LNCAP (cell line): Measurements from ENCODE around the gene PLCL1.

ENCODE experiments used
- CTCF ChIP-seq: fragments of 450-650 bp; IDR thresholded peaks from 2 replicates; pipeline ENCODE4 v1.5.1; 2017; ENCODE audit warnings: mild to moderate bottlenecking

Gene PLCL1

DNA sequence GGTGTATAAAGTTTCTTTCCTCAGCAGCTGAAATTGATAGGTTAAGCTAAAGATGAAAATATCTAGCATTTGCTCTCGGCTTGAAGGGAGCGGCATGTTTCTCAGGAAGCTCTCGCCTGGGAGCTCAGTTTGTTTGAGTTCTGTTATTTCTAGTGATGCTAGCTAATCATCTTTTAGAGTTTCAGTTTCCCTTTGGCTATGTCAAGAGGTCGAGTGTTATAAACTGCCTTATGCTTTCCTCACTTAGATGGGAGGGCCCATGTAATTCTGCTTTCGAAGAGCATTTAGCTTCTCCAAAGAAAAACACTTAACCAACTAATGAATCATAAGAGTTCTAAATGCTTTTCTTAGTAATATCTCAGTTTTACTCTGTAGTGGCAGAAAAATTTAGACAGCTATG lies 33.6 kb downstream of the PLCL1 start:
- TF ChIP-seq CTCF, result no peak

- TF ChIP-seq CTCF, result no peak
These were observed 34.2 kb downstream of the PLCL1 start for GRCh38 chr2:197838579-197838978.

- TF ChIP-seq CTCF, result no peak
These were observed 34.9 kb downstream of the PLCL1 start for GRCh38 chr2:197839327-197839726.

GRCh38 chr2:197839856-197840255 lies 35.5 kb downstream of the PLCL1 start:
- TF ChIP-seq CTCF, result no peak

GRCh38 chr2:197846128-197846527 lies 41.7 kb downstream of the PLCL1 start:
- no peak for TF ChIP-seq CTCF

GRCh38 chr2:197846777-197847176 lies 42.4 kb downstream of the PLCL1 start:
- no peak for TF ChIP-seq CTCF

GRCh38 chr2:197847651-197848401 lies 43.4 kb downstream of the PLCL1 start:
- no peak for TF ChIP-seq CTCF

GRCh38 chr2:197848602-197849001 lies 44.2 kb downstream of the PLCL1 start:
- TF ChIP-seq CTCF, result no peak
